K562 (cell line): ENCODE measurements around the gene HACL1. TPM values are rescaled to one million over a fixed set of nuclear protein-coding genes. Genes with fewer than 3 reads are reported as not detected.
"Not testable (repeated sequence)": the region's sequence is repeated elsewhere in the genome, so short reads cannot be mapped to it uniquely, and the experiment has no call there.

Experiments
- ATAC-seq: fragments of 200-7000 bp; cut with Tn5 transposase; 3 replicates; pipeline ENCODE4 v1.9.1; 2020; ENCODE audit warnings: moderate library complexity
- BruUV-seq: library from RNA; stranded (reverse); fragments of 400-500 nt; replicated peaks from 2 replicates; lab custom pipeline; 2021; lab: Mats Ljungman, UMichigan
- CTCF ChIA-PET: fragments of 300-600 bp; formaldehyde crosslinking; extraction: SDS; loops from one replicate; lab custom pipeline; 2021; ENCODE audit warnings: low intra/inter-chr PET ratio; lab: Yijun Ruan, JAX
- POLR2A ChIA-PET: fragments of 300-600, 350-650 bp; sonication (Branson Sonifier 250); formaldehyde crosslinking; extraction: SDS; loops from one replicate; lab custom pipeline; 2021; ENCODE audit warnings: antibody characterized with exemption, inconsistent platforms; lab: Yijun Ruan, JAX
- DNase-seq, 4 experiments: peaks; one replicate each; pipeline versions ENCODE4 v3.0.0 to v3.0.0-alpha.2; 2011 to 2018; ENCODE audit warnings: low spot score in 3 of 4, mixed read lengths in 3 of 4; ENCODE audit errors: extremely low read depth in 1 of 4
- FAIRE-seq: peaks from 2 replicates; lab custom pipeline; 2011; peaks lifted over from hg19 to GRCh38; lab: Jason Lieb, UNC
- H2AFZ ChIP-seq: 2 replicates; pipeline ENCODE4 v1.6.0; 2011; ENCODE audit warnings: low read depth, low read length, control low read depth, inconsistent platforms
- H3K27ac ChIP-seq: fragments of 200-600 bp; 3 replicates; pipeline ENCODE4 v1.8.0; 2011; ENCODE audit warnings: low read depth, mild to moderate bottlenecking, control low read depth, inconsistent platforms, low read length, moderate library complexity, mixed read lengths; ENCODE audit errors: extremely low read depth
- H3K27me3 ChIP-seq, 2 experiments: fragments of 300-600 bp in 1 of 2; 2 replicates in 1 of 2; 3 replicates in 1 of 2; pipeline versions ENCODE4 v1.6.0 to v1.8.0; 2011; ENCODE audit warnings: inconsistent platforms in 2 of 2, low read length in 2 of 2, mild to moderate bottlenecking in 1 of 2, mixed read lengths in 1 of 2, moderate library complexity in 1 of 2; ENCODE audit not compliant: control insufficient read depth in 2 of 2, insufficient read depth in 2 of 2
- H3K36me3 ChIP-seq: fragments of 300-600 bp; 3 replicates; pipeline ENCODE4 v1.8.0; 2011; ENCODE audit warnings: mild to moderate bottlenecking, low read length, inconsistent platforms; ENCODE audit not compliant: control insufficient read depth, insufficient read depth
- H3K4me1 ChIP-seq, 2 experiments: fragments of 200-600 bp in 1 of 2; replicated peaks in 1 of 2; 2 replicates in 1 of 2; 3 replicates in 1 of 2; pipeline versions ENCODE4 v1.5.1 to v1.8.0; 2011; ENCODE audit warnings: inconsistent platforms in 2 of 2, low read length in 2 of 2, mild to moderate bottlenecking in 1 of 2, mixed read lengths in 1 of 2, moderate library complexity in 1 of 2; ENCODE audit not compliant: control insufficient read depth in 2 of 2, insufficient read depth in 2 of 2
- H3K4me2 ChIP-seq: 2 replicates; pipeline ENCODE4 v1.6.1; 2011; ENCODE audit warnings: low read length, control low read depth, inconsistent platforms, mixed read lengths; ENCODE audit not compliant: insufficient read depth
- H3K4me3 ChIP-seq: fragments of 200-600 bp; sonication (generic), shearing (Covaris generic); 2 replicates; pipeline ENCODE4 v1.5.1; 2016; ENCODE audit warnings: control low read depth, inconsistent platforms
- H3K79me2 ChIP-seq: fragments of 200-600 bp; 3 replicates; pipeline ENCODE4 v1.8.0; 2011; ENCODE audit warnings: low read length, inconsistent platforms; ENCODE audit not compliant: control insufficient read depth, insufficient read depth
- H3K9ac ChIP-seq, 2 experiments: 2 replicates each; pipeline versions ENCODE4 v1.6.0 to v1.6.1; 2011; ENCODE audit warnings: low read depth in 2 of 2, low read length in 2 of 2, control low read depth in 1 of 2, inconsistent platforms in 1 of 2, mild to moderate bottlenecking in 1 of 2, mixed read lengths in 1 of 2; ENCODE audit not compliant: insufficient read depth in 1 of 2
- H3K9me1 ChIP-seq: one replicate; pipeline ENCODE4 v1.6.0; 2011; ENCODE audit warnings: inconsistent platforms, mild to moderate bottlenecking, low read length, moderate library complexity; ENCODE audit not compliant: control insufficient read depth, insufficient read depth
- H3K9me3 ChIP-seq: replicated peaks from 2 replicates; pipeline ENCODE4 v1.5.1; 2011; ENCODE audit warnings: low read depth, low read length, inconsistent platforms; ENCODE audit not compliant: control insufficient read depth, insufficient read depth
- H4K20me1 ChIP-seq: replicated peaks from 2 replicates; pipeline ENCODE4 v1.6.1; 2011; ENCODE audit warnings: low read length, inconsistent platforms, mixed read lengths; ENCODE audit not compliant: control insufficient read depth, insufficient read depth
- C11orf30 ChIP-seq: fragments of 450-650 bp; IDR thresholded peaks from 2 replicates; pipeline ENCODE4 v1.6.1; 2016; ENCODE audit warnings: low read depth, mild to moderate bottlenecking
- MAFF ChIP-seq: IDR thresholded peaks from 2 replicates; pipeline ENCODE4 v1.6.1; 2012; ENCODE audit warnings: low read length, improper control_type of control experiment
- MAFG ChIP-seq: fragments of 450-650 bp; conservative IDR thresholded peaks from 2 replicates; pipeline ENCODE4 v1.6.1; 2016; ENCODE audit warnings: missing genetic modification characterization, missing compliant biosample characterization
- MAFK ChIP-seq: IDR thresholded peaks from 2 replicates; pipeline ENCODE4 v1.6.1; 2011; ENCODE audit warnings: low read length, improper control_type of control experiment
- NFE2 ChIP-seq: IDR thresholded peaks from 2 replicates; pipeline ENCODE4 v1.6.1; 2014; ENCODE audit warnings: antibody characterized with exemption, low read depth
- RBM14 ChIP-seq: fragments of 200-400 bp; formaldehyde crosslinking; IDR thresholded peaks from 2 replicates; pipeline ENCODE4 v1.6.1; 2018; ENCODE audit warnings: low read depth, mild to moderate bottlenecking, low read length, moderate library complexity, borderline replicate concordance; ENCODE audit not compliant: insufficient read depth
- SUPT5H ChIP-seq: fragments of 450-650 bp; IDR thresholded peaks from 2 replicates; pipeline ENCODE4 v1.6.1; 2016
- ZNF316 ChIP-seq: fragments of 450-650 bp; IDR thresholded peaks from 2 replicates; pipeline ENCODE4 v1.6.1; 2016
- WGBS: fragments of 100-300 bp; shearing (Covaris generic); methylation state at CpG from one replicate; pipeline ENCODE4 v1.1.6; 2016; ENCODE audit warnings: low coverage, mixed read lengths; ENCODE audit not compliant: insufficient coverage; ENCODE audit errors: missing lambda C conversion rate; 5-methylcytosine and 5-hydroxymethylcytosine counted together
- in situ Hi-C: fragments of 300-500 bp; cut with MboI; formaldehyde crosslinking; loops from 4 replicates; pipeline ENCODE4 v1.15.0; 2018; ENCODE audit warnings: inconsistent platforms, mixed read lengths
- intact Hi-C: fragments of 100-400 bp; cut with micrococcal nuclease; formaldehyde crosslinking; loops from 2 replicates; pipeline ENCODE4 v1.14.2; 2022
- polyA plus RNA-seq, 8 experiments: library from polyadenylated mRNA; depleted of rRNA in 4 of 8; stranded (reverse) in 5 of 8; unstranded in 3 of 8; fragments of >200 nt; fragmentation: Nextera tagmentation in 2 of 8; fragmentation: Illumina TruSeq in 1 of 8; extraction: Ambion mirVana in 2 of 8; extraction: Trizol in 1 of 8; gene quantifications; 2 replicates each; pipeline versions ENCODE4 v1.2.1 to v1.2.3, GENCODE V29; 2011 to 2014; ENCODE audit warnings: inconsistent platforms in 1 of 8, missing spikeins in 1 of 8
- total RNA-seq, 7 experiments: library from RNA; depleted of rRNA in 6 of 7; stranded (reverse); fragments of >200 nt in 6 of 7; fragmentation: Illumina TruSeq in 2 of 7; extraction: Trizol in 2 of 7; gene quantifications; 2 replicates each; pipeline versions ENCODE4 v1.2.1 to v1.2.3, GENCODE V29; 2011 to 2021; ENCODE audit warnings: low replicate concordance in 1 of 7

Gene HACL1
- total and polyA plus RNA-seq, 9 of the 15 experiments (the other 6 are each of a cell fraction or from before 2014, with no cell fraction given), result 18.9 to 61.5 (median 30.5) TPM

DNA sequence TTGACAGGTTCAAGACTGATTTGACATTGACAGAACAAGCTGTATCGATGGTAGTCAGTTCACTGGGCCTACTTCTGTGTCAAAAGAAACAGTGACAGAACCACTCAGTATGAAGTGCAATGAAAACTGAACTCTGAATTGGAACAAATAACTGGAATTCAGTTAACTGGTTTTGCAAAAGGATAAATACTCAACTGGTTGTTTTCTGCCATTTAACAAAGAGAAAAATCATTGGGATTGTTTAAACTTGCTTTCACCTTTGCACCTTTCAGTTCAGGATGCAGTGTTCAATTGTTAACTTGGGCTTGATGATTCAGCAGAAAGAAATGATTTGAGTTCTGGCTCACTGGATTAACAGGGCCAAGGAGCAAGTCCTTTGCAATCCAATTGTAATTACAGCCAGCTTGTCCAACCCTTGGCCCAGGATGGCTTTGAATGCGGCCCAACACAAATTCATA, 5.1 kb upstream of the HACL1 start:
- no peak for DNase-seq
- H3K9me1 ChIP-seq, result no peaks in the 10 kb centered on the region
- ATAC-seq, result no peak
- no peak overlapping the region for H3K27ac ChIP-seq
- no peaks in the 10 kb centered on the region; the same call in 1 of the 2 replicates for H3K9me3 ChIP-seq
- 21% methylated on average over 2 of the region's 2 CpGs for WGBS
- no peaks in the 10 kb centered on the region for H4K20me1 ChIP-seq
- POLR2A ChIA-PET, result interaction anchor here (1.2 kb wide), 1 partner anchor 12 kb away, joined by 3 read pairs; no protein-coding TSS in a partner anchor
- no peaks in the 10 kb centered on the region for H3K36me3 ChIP-seq
- no peaks in the 10 kb centered on the region for H3K4me1 ChIP-seq
- CTCF ChIA-PET, result no interaction called here
- BruUV-seq, result no TSS peak
- no peak overlapping the region for H3K4me2 ChIP-seq
- H3K9ac ChIP-seq, result no peak overlapping the region
- in situ Hi-C loops (no loop called here), intact Hi-C loops (no loop called here)
- peak; percentile 83 for TF ChIP-seq ZNF316
- no peak for TF ChIP-seq RBM14
- TF ChIP-seq SUPT5H, result no peak
- TF ChIP-seq C11orf30, result peak; percentile 76
- peak; percentile 68 for TF ChIP-seq NFE2
- TF ChIP-seq MAFG (tag), result peak; percentile 52
- peak; percentile 40; the same call in 1 of the 2 replicates for TF ChIP-seq MAFK
- peak; percentile 56; the same call in 1 of the 2 replicates for TF ChIP-seq MAFF
- no peak overlapping the region for H2AFZ ChIP-seq
- H3K4me3 ChIP-seq, result no peak overlapping the region
- H3K79me2 ChIP-seq, result peaks cover 7% of the 10 kb centered on the region; the same call in 1 of the 3 replicates
- H3K27me3 ChIP-seq, result no peaks in the 10 kb centered on the region
- FAIRE-seq, result no peak

DNA sequence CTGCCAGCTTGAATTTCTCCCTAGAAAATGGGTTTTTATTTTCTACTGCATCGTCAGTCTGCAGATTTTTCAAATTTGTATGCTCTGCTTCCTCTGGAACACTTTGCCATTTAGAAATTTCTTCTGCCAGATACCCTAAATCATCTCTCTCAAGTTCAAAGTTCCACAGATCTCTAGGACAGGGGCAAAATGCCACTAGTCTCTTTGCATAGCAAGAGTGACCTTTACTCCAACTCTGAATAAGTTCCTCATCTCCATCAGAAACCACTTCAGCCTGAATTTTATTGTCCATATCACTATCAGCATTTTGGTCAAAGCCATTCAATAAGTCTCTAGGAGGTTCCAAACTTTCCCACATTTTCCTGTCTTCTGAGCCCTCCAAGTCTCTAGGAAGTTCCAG, 3.2 kb upstream of the HACL1 start:
- H3K4me3 ChIP-seq, BruUV-seq, ATAC-seq, H3K27me3 ChIP-seq, in situ Hi-C loops, H3K4me2 ChIP-seq, H3K4me1 ChIP-seq, H2AFZ ChIP-seq, FAIRE-seq, H3K36me3 ChIP-seq, H3K9me1 ChIP-seq, H3K9me3 ChIP-seq, DNase-seq, H3K27ac ChIP-seq, H4K20me1 ChIP-seq, H3K9ac ChIP-seq, CTCF ChIA-PET: not testable (repeated sequence)
- intact Hi-C loops, result loop anchor here (5.0 kb wide), 1 partner anchor 258 kb away; no protein-coding TSS in a partner anchor
- peaks cover 16% of the 10 kb centered on the region for H3K79me2 ChIP-seq
- WGBS, result 18% methylated on average over 1 of the region's 1 CpG
- POLR2A ChIA-PET, result interaction anchor here (1.2 kb wide), 1 partner anchor 33 kb away, joined by 4 read pairs; no protein-coding TSS in a partner anchor
